ENCODE measurements around the gene BTRC. TPM values are rescaled to one million over a fixed set of nuclear protein-coding genes. Genes with fewer than 3 reads are reported as not detected.

BTRC gene
- total RNA-seq, 3 donors from 2014 or later = 12.4 to 19.5 (median 16.0) TPM

DNA sequence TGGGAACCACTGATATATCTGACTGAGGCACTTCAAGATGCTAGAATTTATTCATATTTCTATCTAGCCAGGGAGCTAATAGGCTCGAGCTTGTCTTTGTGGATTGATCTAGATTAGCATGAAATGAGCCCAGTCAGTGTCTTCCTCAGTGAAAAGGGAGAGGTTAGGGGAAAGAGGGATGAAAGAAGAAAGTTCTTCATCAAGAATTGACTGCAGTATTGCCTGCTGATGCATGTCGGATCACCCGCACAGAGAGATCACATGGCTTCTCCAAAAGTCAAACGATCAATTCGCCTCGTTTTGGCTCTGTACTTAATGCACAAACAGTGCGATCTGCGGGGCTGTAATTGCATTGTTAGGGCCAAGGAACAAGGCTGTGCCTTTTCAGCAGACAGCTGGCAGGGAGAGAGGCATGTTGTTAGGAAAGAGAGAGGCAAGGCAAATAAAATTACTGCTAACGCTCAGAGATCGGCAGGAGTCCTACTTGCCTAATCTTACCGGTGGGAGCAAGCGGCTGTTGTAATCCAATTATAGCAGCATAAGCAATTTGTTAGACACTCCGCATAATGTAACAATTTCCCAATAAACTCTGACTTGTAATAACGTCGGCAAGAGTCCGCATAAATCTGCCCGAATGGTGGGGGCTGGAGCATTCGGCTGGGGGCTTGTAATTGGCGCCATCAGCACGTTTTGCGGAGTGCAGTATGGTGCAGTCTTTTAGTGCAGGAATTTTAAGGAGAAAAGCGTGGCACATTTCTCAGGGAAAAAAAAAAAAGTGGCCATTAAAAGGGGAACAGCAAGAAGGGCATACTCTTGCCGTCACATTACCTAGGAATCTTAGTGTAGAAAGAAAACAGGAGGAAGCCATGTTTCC, 132.0 kb downstream of the BTRC start:
- no peak overlapping the region for H3K4me3 ChIP-seq
- TF ChIP-seq, protein P1, sequence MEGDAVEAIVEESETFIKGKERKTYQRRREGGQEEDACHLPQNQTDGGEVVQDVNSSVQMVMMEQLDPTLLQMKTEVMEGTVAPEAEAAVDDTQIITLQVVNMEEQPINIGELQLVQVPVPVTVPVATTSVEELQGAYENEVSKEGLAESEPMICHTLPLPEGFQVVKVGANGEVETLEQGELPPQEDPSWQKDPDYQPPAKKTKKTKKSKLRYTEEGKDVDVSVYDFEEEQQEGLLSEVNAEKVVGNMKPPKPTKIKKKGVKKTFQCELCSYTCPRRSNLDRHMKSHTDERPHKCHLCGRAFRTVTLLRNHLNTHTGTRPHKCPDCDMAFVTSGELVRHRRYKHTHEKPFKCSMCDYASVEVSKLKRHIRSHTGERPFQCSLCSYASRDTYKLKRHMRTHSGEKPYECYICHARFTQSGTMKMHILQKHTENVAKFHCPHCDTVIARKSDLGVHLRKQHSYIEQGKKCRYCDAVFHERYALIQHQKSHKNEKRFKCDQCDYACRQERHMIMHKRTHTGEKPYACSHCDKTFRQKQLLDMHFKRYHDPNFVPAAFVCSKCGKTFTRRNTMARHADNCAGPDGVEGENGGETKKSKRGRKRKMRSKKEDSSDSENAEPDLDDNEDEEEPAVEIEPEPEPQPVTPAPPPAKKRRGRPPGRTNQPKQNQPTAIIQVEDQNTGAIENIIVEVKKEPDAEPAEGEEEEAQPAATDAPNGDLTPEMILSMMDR (IDR thresholded peaks at IDR 0.05) = no peak
- H3K4me1 ChIP-seq (ENCODE audit: low read depth) = no peaks in the 10 kb centered on the region
- peak in 1 of 3 donors; percentile 2 for DNase-seq
- no peaks in the 10 kb centered on the region for H3K36me3 ChIP-seq (ENCODE audit: low read depth)
- intact Hi-C loops (cut with DNase I, micrococcal nuclease) = no loop called here
- no peaks in the 10 kb centered on the region for H3K9me3 ChIP-seq
- ATAC-seq = no peak

DNA sequence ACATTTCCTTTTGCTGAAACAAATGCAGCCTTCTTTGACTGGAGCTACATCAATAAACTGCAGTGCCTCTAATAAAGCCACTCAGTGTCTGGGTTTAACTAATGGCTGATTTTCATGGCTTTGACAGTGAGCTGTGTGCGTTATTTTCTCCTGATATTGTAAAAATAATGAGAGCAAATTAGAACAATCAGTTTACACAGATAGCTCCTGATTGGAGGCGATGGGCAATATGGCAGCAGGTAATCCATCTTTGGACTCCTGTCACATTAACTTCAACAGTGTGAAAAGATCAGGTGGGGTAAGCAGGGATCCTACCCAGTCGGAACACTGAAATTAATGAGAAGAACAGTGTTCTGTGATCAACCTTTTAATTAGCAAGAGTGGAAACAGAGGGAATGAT, 133.4 kb downstream of the BTRC start:
- intact Hi-C loops (cut with DNase I, micrococcal nuclease) = no loop called here
- DNase-seq = no peak
- Histone ChIP-seq H3K4me3 (no peak overlapping the region), H3K9me3 (no peaks in the 10 kb centered on the region), H3K36me3 (ENCODE audit: low read depth) (no peaks in the 10 kb centered on the region), H3K4me1 (ENCODE audit: low read depth) (no peaks in the 10 kb centered on the region)
- TF ChIP-seq, protein P1 (IDR thresholded peaks at IDR 0.05) = no peak
- ATAC-seq = no peak

DNA sequence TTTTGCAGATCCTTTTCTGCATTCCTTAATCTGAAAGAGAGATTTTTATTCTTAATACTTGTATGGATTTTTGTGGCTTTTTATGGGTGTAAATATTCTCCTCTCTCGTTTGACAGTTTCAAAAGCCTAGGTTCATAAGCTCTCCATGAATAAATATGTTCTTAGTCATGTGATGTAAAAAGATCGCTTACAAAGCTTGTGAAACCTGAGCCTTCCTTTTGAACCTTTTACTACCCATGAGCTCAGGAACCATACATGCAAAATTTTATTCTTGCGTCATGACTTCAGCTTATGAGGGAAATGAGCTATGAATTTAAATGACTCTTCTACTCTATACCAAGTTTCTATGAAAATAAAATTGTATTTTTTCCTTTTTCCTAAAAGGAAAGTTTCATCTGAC, 135.4 kb downstream of the BTRC start:
- TF ChIP-seq, protein P1 (IDR thresholded peaks at IDR 0.05) = no peak
- Histone ChIP-seq H3K36me3 (ENCODE audit: low read depth) (no peaks in the 10 kb centered on the region), H3K4me3 (no peak overlapping the region), H3K9me3 (no peaks in the 10 kb centered on the region), H3K4me1 (ENCODE audit: low read depth) (no peaks in the 10 kb centered on the region)
- intact Hi-C loops (cut with DNase I, micrococcal nuclease) = no loop called here
- no peak for ATAC-seq
- DNase-seq = no peak

DNA sequence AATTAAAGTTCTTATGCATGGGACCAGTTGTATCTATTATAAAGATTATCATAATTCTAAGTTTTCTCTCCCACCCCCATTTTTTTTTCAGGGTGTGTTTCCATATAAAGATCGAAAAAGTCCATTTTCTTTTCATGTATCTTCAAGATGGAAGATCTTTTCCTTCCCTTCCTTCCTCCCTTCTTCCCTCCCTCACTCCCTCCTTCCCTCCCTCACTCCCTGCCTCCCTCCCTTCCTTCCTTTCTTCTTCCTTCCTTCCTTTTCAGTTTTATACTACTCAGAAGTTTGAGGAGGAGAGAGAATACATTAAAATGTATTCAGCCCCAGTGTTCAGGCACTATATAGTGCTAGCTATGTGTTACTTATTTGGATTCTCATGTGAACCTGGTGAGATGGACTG, 136.1 kb downstream of the BTRC start:
- Histone ChIP-seq H3K4me1 (ENCODE audit: low read depth) (no peaks in the 10 kb centered on the region), H3K36me3 (ENCODE audit: low read depth) (no peaks in the 10 kb centered on the region), H3K4me3 (no peak overlapping the region), H3K9me3 (no peaks in the 10 kb centered on the region)
- DNase-seq (no peak), ATAC-seq (no peak)
- intact Hi-C loops (cut with DNase I, micrococcal nuclease) = no loop called here
- TF ChIP-seq, protein P1 (IDR thresholded peaks at IDR 0.05) = no peak

DNA sequence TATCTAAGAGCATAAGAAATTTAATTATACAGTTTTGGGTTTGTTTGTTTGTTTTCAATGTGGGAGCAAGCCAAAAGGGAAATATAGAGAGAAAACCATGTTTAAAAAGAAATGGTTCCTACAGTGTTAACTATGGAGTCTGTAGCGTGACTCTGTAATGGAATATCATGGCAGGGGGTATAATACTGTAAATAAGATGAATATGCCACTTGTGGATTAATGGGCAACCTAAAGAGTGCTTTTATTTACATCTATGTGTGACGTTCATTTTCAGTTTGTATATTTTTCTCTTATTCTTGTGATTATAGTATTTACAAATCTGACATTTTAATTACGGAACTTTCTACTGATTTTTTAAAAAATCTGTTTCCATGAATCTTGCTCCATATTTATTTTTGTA, 138.2 kb downstream of the BTRC start:
- DNase-seq = no peak
- no peaks in the 10 kb centered on the region for H3K36me3 ChIP-seq (ENCODE audit: low read depth)
- no peak overlapping the region for H3K4me3 ChIP-seq
- ATAC-seq = no peak
- intact Hi-C loops (cut with DNase I, micrococcal nuclease) = no loop called here
- TF ChIP-seq, protein P1 (IDR thresholded peaks at IDR 0.05) = no peak
- no peaks in the 10 kb centered on the region for H3K9me3 ChIP-seq
- H3K4me1 ChIP-seq (ENCODE audit: low read depth) = no peaks in the 10 kb centered on the region
